ENCODE results near the gene PLXNC1.

PLXNC1 gene

DNA sequence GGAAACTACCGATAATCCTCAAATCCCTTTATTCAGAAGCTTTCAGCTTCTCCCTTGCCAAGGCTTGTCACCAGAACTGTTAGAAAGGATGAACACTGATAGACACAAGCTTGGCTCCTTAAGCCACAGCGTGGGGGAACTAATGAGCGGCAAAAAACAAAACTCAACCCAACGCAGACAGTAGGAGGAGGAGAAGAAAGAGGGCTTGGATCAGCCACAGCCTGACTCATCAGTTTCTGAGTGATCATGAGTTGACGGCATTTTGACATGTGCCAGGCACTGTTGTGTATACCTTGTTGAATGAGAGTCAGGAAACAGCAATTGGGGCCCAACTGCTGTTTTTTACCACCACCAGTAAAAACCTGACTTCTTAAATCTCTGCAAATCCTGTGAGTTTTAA is 23.7 kb downstream of the PLXNC1 start:
- H3K4me3 ChIP-seq (ENCODE audit: low read length): no peak overlapping the region
- DNase-seq (ENCODE audit: low read depth): peak; percentile 30
- TF ChIP-seq, protein P1, sequence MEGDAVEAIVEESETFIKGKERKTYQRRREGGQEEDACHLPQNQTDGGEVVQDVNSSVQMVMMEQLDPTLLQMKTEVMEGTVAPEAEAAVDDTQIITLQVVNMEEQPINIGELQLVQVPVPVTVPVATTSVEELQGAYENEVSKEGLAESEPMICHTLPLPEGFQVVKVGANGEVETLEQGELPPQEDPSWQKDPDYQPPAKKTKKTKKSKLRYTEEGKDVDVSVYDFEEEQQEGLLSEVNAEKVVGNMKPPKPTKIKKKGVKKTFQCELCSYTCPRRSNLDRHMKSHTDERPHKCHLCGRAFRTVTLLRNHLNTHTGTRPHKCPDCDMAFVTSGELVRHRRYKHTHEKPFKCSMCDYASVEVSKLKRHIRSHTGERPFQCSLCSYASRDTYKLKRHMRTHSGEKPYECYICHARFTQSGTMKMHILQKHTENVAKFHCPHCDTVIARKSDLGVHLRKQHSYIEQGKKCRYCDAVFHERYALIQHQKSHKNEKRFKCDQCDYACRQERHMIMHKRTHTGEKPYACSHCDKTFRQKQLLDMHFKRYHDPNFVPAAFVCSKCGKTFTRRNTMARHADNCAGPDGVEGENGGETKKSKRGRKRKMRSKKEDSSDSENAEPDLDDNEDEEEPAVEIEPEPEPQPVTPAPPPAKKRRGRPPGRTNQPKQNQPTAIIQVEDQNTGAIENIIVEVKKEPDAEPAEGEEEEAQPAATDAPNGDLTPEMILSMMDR (conservative IDR thresholded peaks at IDR 0.05; ENCODE audit: low read length): no peak

- no peak overlapping the region for H3K4me3 ChIP-seq (ENCODE audit: low read length)
- TF ChIP-seq, protein P1 (conservative IDR thresholded peaks at IDR 0.05; ENCODE audit: low read length): no peak
- peak; percentile 96 for DNase-seq (ENCODE audit: low read depth)
Measured at GRCh38 chr12:94172973-94173372, 24.6 kb downstream of the PLXNC1 start.

- no peak overlapping the region for H3K4me3 ChIP-seq (ENCODE audit: low read length)
- TF ChIP-seq, protein P1 (conservative IDR thresholded peaks at IDR 0.05; ENCODE audit: low read length): no peak
- no peak for DNase-seq (ENCODE audit: low read depth)
Measured at GRCh38 chr12:94173660-94174265, 25.4 kb downstream of the PLXNC1 start.

DNA sequence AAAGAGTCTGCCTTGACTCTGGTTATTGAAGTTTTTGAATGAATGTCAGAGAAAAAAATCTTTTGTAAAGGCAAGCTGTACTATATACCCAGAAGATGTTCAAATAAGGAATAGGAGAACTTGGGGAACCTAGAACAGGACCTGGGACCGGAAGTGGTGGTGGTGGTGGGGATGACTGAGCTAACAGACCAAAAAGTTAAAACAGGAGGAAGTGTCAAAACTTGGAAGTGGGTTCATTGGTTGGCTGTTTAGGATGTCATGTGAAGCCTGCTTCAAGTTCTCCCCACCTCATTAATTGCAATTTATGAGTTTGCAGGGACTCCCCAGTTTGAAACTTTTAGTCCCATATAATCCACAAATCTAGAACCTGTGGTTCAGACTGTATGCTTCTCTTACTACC is 26.2 kb downstream of the PLXNC1 start:
- no peak overlapping the region for H3K4me3 ChIP-seq (ENCODE audit: low read length)
- TF ChIP-seq, protein P1 (conservative IDR thresholded peaks at IDR 0.05; ENCODE audit: low read length): no peak
- no peak for DNase-seq (ENCODE audit: low read depth)

GRCh38 chr12:94175763-94176668 is 27.6 kb downstream of the PLXNC1 start:
- TF ChIP-seq, protein P1 (conservative IDR thresholded peaks at IDR 0.05; ENCODE audit: low read length): no peak
- peak; percentile 20 for DNase-seq (ENCODE audit: low read depth)
- no peak overlapping the region for H3K4me3 ChIP-seq (ENCODE audit: low read length)

DNA sequence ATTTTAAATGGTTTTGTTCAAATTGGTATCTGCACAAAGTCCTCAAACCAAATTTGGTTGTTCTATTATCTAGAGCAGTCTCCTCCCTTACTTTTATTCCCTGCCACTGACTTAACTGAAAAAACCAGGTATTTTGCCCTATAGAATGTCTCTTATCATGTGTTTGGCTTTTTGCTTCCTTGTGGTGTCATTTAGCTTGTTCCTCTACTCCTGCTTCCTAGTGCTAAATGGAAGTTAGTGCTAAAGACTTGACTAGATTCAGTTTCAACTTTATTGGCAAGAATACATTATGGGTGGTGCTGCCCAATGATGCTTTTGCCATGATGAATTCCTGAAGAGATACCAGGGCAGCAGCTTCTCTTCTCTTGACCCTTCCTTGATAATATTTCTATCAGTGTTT is 29.7 kb downstream of the PLXNC1 start:
- TF ChIP-seq, protein P1 (conservative IDR thresholded peaks at IDR 0.05; ENCODE audit: low read length): no peak
- no peak overlapping the region for H3K4me3 ChIP-seq (ENCODE audit: low read length)
- no peak for DNase-seq (ENCODE audit: low read depth)

GRCh38 chr12:94178882-94179281 is 30.5 kb downstream of the PLXNC1 start:
- H3K4me3 ChIP-seq (ENCODE audit: low read length): no peak overlapping the region
- TF ChIP-seq, protein P1 (conservative IDR thresholded peaks at IDR 0.05; ENCODE audit: low read length): no peak
- no peak for DNase-seq (ENCODE audit: low read depth)

All from AG10803 (cell line).